Vagina (tissue), 2 donors: ENCODE data around the gene ANKFN1. TPM values are rescaled to one million over a fixed set of nuclear protein-coding genes. Genes with fewer than 3 reads are reported as not detected.

Experiments used
- DNase-seq, 2 donors: peaks; one replicate each; pipeline ENCODE4 v3.0.0-alpha.2; 2017; ENCODE audit errors: extremely low spot score in 2 of 2
- H3K27ac ChIP-seq: fragments of 200-600 bp; sonication (generic); one replicate; pipeline ENCODE4 v1.5.1; 2019
- H3K27me3 ChIP-seq: fragments of 200-600 bp; sonication (generic); one replicate; pipeline ENCODE4 v1.5.1; 2019
- H3K36me3 ChIP-seq, 2 donors: fragments of 200-600 bp; sonication (generic); one replicate each; pipeline ENCODE4 v1.5.1; 2017 to 2019
- H3K4me1 ChIP-seq: fragments of 200-600 bp; sonication (generic); one replicate; pipeline ENCODE4 v1.5.1; 2019
- H3K4me3 ChIP-seq, 2 donors: fragments of 200-600 bp; sonication (generic); 1 replicate in 1 of 2; 2 replicates in 1 of 2; pipeline ENCODE4 v1.5.1; 2016 to 2019
- H3K9me3 ChIP-seq: fragments of 200-600 bp; sonication (generic); one replicate; pipeline ENCODE4 v1.5.1; 2019
- CTCF ChIP-seq, 3 experiments: fragments of 450-650 bp in 2 of 3; fragments of 200-600 bp in 1 of 3; sonication (generic) in 1 of 3; IDR thresholded peaks; one replicate each; pipeline ENCODE4 v1.5.1; 2017 to 2019; ENCODE audit warnings: antibody characterized with exemption in 3 of 3, mild to moderate bottlenecking in 2 of 3, moderate library complexity in 2 of 3
- POLR2A ChIP-seq, 2 donors: fragments of 450-650 bp; IDR thresholded peaks; one replicate each; pipeline ENCODE4 v1.6.1; 2017; ENCODE audit warnings: antibody characterized with exemption in 2 of 2, mild to moderate bottlenecking in 2 of 2, moderate library complexity in 2 of 2
- POLR2AphosphoS5 ChIP-seq, 2 donors: sonication (generic); formaldehyde crosslinking; IDR thresholded peaks; one replicate each; pipeline ENCODE4 v1.9.0; 2017; ENCODE audit warnings: antibody characterized with exemption in 2 of 2, mild to moderate bottlenecking in 2 of 2, low read depth in 1 of 2; ENCODE audit not compliant: insufficient read depth in 1 of 2
- intact Hi-C: fragments of 100-400 bp; cut with DNase I; formaldehyde crosslinking; loops from one replicate; pipeline ENCODE4 v1.15.1; 2023
- total RNA-seq: library from RNA; depleted of rRNA; stranded (reverse); fragments of >200 nt; gene quantifications from one replicate; pipeline ENCODE4 v1.2.3, GENCODE V29; 2016

ANKFN1 gene
- total RNA-seq, 1 donor from 2014 or later = 3.4 TPM

DNA sequence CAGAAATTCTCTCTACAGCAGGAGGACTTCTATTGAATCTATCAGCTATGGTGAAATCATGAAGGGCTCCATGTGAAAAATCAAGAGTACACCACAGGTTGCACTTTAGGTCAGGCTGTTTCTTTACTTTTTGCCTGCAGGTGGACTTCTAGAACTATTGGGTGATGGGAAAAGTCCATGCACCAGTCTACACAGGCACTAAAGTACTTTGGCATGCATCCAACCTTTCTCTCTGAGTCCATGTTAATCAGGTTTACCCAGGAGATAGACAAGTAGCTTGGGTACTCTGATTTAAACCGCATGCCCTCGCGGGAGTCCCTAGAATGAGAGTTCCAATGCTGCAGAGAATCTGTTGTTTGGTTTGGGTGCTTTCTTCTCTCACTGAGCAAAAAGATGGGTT is 9.1 kb upstream of the ANKFN1 start:
- Histone ChIP-seq H3K27me3 (no peaks in the 10 kb centered on the region), H3K36me3 (no peaks in the 10 kb centered on the region), H3K4me3 (no peak overlapping the region), H3K4me1 (peaks cover 8% of the 10 kb centered on the region), H3K27ac (no peak overlapping the region), H3K9me3 (no peaks in the 10 kb centered on the region)
- intact Hi-C loops = no loop called here
- no peak for DNase-seq
- TF ChIP-seq POLR2A (IDR thresholded peaks at IDR 0.05) (no peak), POLR2AphosphoS5 (IDR thresholded peaks at IDR 0.05; ENCODE audit: insufficient read depth in 1 of 2, low read depth in 1 of 2) (no peak), CTCF (IDR thresholded peaks at IDR 0.05) (no peak)

DNA sequence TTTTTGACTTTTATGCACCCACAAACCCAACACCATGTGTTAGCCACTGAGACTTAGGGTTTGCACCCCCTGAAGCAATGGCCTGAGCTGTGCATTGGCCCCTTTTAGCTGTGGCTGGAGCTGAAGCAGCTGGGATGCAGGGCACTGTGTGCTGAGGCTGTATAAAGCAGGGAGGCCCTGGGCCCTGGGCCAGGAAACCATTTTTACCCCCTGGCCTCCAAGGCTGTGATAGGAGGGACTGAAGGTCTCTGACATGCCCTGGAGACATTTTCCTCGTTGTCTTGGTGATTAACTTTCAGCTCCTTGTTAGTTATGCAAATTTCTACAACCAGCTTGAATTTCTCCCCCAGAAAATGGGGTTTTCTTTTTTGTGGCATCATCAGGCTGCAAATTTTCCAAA is 6.7 kb upstream of the ANKFN1 start:
- no peak overlapping the region for H3K27ac ChIP-seq
- no peak for DNase-seq
- intact Hi-C loops = no loop called here
- H3K36me3 ChIP-seq = no peaks in the 10 kb centered on the region
- no peaks in the 10 kb centered on the region for H3K27me3 ChIP-seq
- peaks cover 8% of the 10 kb centered on the region for H3K4me1 ChIP-seq
- no peaks in the 10 kb centered on the region for H3K9me3 ChIP-seq
- TF ChIP-seq CTCF (IDR thresholded peaks at IDR 0.05) (no peak), POLR2AphosphoS5 (IDR thresholded peaks at IDR 0.05; ENCODE audit: insufficient read depth in 1 of 2, low read depth in 1 of 2) (no peak), POLR2A (IDR thresholded peaks at IDR 0.05) (no peak)
- no peak overlapping the region for H3K4me3 ChIP-seq

DNA sequence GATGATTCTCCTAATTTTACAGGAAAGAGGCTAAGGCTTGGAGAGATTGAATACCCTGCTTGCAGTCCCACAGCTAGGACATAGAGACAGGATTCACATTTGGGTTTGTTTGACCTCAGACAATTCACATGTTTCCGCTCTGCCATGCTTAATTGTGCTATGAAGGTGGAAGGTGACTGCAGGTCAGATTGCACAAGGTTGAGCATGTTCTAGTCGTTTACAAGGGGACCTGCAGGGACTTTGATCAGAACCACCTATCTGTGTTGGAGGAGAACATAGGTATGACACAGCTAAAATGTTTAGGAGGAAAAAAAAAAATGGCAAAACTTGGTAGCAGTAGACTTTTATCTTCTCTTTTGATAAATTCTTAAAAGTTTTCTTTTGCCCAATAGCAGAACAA is 4.9 kb upstream of the ANKFN1 start:
- H3K36me3 ChIP-seq = no peaks in the 10 kb centered on the region
- H3K4me3 ChIP-seq = no peak overlapping the region
- no peak overlapping the region for H3K27ac ChIP-seq
- no peaks in the 10 kb centered on the region for H3K4me1 ChIP-seq
- H3K9me3 ChIP-seq = no peaks in the 10 kb centered on the region
- H3K27me3 ChIP-seq = no peaks in the 10 kb centered on the region
- DNase-seq = no peak
- intact Hi-C loops = no loop called here
- TF ChIP-seq CTCF (IDR thresholded peaks at IDR 0.05) (no peak), POLR2A (IDR thresholded peaks at IDR 0.05) (no peak), POLR2AphosphoS5 (IDR thresholded peaks at IDR 0.05; ENCODE audit: insufficient read depth in 1 of 2, low read depth in 1 of 2) (no peak)

DNA sequence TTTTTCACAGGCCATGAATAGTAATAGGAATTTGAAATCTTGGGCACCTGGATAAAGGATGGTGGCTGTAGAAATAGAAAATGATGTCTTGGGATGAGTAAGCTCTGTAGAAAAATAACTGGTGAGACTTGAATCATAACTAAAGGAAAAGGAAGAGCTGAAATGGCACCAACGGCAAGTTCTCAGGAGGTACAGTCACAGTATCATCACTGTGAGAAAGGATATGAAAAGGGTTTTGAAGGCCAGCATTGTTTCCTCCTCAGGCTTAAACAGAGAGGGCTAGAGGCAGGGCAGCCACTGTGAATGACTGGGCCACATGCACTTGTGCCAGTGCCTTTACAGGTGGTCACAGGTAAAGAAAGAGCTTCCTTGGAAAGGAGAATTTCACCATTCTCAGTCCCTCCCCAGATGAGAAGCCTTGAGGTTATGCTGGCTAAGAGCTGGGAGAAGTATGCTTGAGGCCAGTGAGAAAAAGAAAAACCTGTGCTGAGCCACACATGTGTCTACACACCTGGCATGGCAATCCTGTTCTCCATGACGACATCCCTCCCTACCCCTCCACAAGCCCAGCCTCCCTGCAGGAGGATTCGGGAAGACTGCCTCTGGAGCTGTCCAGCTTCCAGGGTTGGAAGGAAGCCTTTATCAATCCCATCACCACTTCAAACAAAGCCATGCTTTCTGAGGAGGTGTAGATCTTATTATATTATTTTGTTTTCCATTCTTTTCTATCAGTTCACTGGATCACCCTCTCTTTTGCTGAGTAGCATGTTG is 3.8 kb upstream of the ANKFN1 start:
- no peaks in the 10 kb centered on the region for H3K27me3 ChIP-seq
- no peak overlapping the region for H3K4me3 ChIP-seq
- H3K4me1 ChIP-seq = no peaks in the 10 kb centered on the region
- H3K36me3 ChIP-seq = no peaks in the 10 kb centered on the region
- DNase-seq = no peak
- TF ChIP-seq POLR2AphosphoS5 (IDR thresholded peaks at IDR 0.05; ENCODE audit: insufficient read depth in 1 of 2, low read depth in 1 of 2) = no peak
- no peak for TF ChIP-seq POLR2A (IDR thresholded peaks at IDR 0.05)
- no peak for TF ChIP-seq CTCF (IDR thresholded peaks at IDR 0.05)
- no peaks in the 10 kb centered on the region for H3K9me3 ChIP-seq
- H3K27ac ChIP-seq = no peak overlapping the region
- intact Hi-C loops = no loop called here

GRCh38 chr17:56150649-56151048 is 2.6 kb upstream of the ANKFN1 start:
- Histone ChIP-seq H3K4me3 (no peak overlapping the region), H3K27ac (no peak overlapping the region), H3K9me3 (no peaks in the 10 kb centered on the region), H3K27me3 (no peaks in the 10 kb centered on the region), H3K4me1 (no peaks in the 10 kb centered on the region), H3K36me3 (no peaks in the 10 kb centered on the region)
- TF ChIP-seq CTCF (IDR thresholded peaks at IDR 0.05) (no peak), POLR2A (IDR thresholded peaks at IDR 0.05) (no peak), POLR2AphosphoS5 (IDR thresholded peaks at IDR 0.05; ENCODE audit: insufficient read depth in 1 of 2, low read depth in 1 of 2) (no peak)
- intact Hi-C loops = no loop called here
- DNase-seq = no peak
